Kidney (tissue), 14 donors: ENCODE data around the gene SNX25. TPM values are rescaled to one million over a fixed set of nuclear protein-coding genes. Genes with fewer than 3 reads are reported as not detected.
A peak's percentile ranks its signal among the peaks of the same experiment; 100 is the strongest.

ENCODE experiments used
- DNase-seq, 5 donors: peaks; one replicate each; pipeline ENCODE4 v3.0.0-alpha.2; 2013 to 2020
- FAIRE-seq: peaks from 2 replicates; lab custom pipeline; 2012; peaks lifted over from hg19 to GRCh38; lab: Jason Lieb, UNC
- H3K27ac ChIP-seq, 2 donors: one replicate each; pipeline ENCODE4 v1.7.0; 2013; ENCODE audit warnings: low read depth in 2 of 2, low read length in 2 of 2, inconsistent platforms in 1 of 2
- H3K27me3 ChIP-seq: one replicate; pipeline ENCODE4 v1.7.1; 2013; ENCODE audit warnings: low read length, inconsistent platforms; ENCODE audit not compliant: control insufficient read depth, insufficient read depth
- H3K36me3 ChIP-seq, 3 donors: one replicate each; pipeline versions ENCODE4 v1.7.0 to v1.7.1; 2013; ENCODE audit warnings: low read length in 3 of 3, control low read depth in 1 of 3, inconsistent platforms in 1 of 3; ENCODE audit not compliant: insufficient read depth in 3 of 3, control insufficient read depth in 2 of 3
- H3K4me1 ChIP-seq, 3 donors: one replicate each; pipeline versions ENCODE4 v1.7.0 to v1.7.1; 2013; ENCODE audit warnings: low read length in 3 of 3, inconsistent platforms in 1 of 3, low read depth in 1 of 3; ENCODE audit not compliant: control insufficient read depth in 2 of 3, insufficient read depth in 2 of 3
- H3K4me3 ChIP-seq, 3 donors: one replicate each; pipeline versions ENCODE4 v1.7.0 to v1.8.1; 2013; ENCODE audit warnings: low read length in 3 of 3, control low read depth in 1 of 3, inconsistent platforms in 1 of 3
- H3K9ac ChIP-seq, 3 donors: one replicate each; pipeline versions ENCODE4 v1.7.0 to v1.7.1; 2013; ENCODE audit warnings: low read length in 3 of 3, control low read depth in 1 of 3, inconsistent platforms in 1 of 3
- H3K9me3 ChIP-seq, 3 donors: one replicate each; pipeline versions ENCODE4 v1.7.0 to v1.7.1; 2013; ENCODE audit warnings: low read length in 3 of 3, control low read depth in 1 of 3, inconsistent platforms in 1 of 3; ENCODE audit not compliant: control insufficient read depth in 2 of 3, insufficient read depth in 1 of 3
- intact Hi-C: fragments of 100-400 bp; cut with DNase I; formaldehyde crosslinking; loops from one replicate; pipeline ENCODE4 v1.11.1; 2022
- polyA plus RNA-seq: library from polyadenylated mRNA; stranded (reverse); fragments of 350-450 nt; fragmentation: Illumina TruSeq; extraction: RNeasy Lipid Tissue Mini Kit (QIAGEN cat#74804); gene quantifications from one replicate; pipeline ENCODE4 v1.2.3, GENCODE V29; 2014; ENCODE audit warnings: low read depth, low replicate concordance; ENCODE audit not compliant: insufficient read depth
- total RNA-seq: library from RNA; stranded (reverse); fragmentation: NEBNext Ultra II Directional; extraction: Animal tissue kit (Norgen Biotek cat#: 25700); gene quantifications from one replicate; pipeline ENCODE4 v1.2.1, GENCODE V29; 2021
- TF ChIP-seq, protein P1 (sequence below): IDR thresholded peaks from 3 replicates; pipeline ENCODE4 v1.5.1; 2012; ENCODE audit warnings: mild to moderate bottlenecking, moderate library complexity, borderline replicate concordance; ENCODE audit not compliant: insufficient read depth; ENCODE audit errors: extremely low read depth
- donor health status: control.
- donor health status: control.
- donor health status: control.
- donor health status: control.
- donor health status: control.
- donor health status: DM: yes; HTN: yes; CAD: no.
- donor health status: Normal renal cell carcinoma (clear cell type).

Gene SNX25
- total and polyA plus RNA-seq, 2 donors from 2014 or later: 8.9 to 19.4 TPM

DNA sequence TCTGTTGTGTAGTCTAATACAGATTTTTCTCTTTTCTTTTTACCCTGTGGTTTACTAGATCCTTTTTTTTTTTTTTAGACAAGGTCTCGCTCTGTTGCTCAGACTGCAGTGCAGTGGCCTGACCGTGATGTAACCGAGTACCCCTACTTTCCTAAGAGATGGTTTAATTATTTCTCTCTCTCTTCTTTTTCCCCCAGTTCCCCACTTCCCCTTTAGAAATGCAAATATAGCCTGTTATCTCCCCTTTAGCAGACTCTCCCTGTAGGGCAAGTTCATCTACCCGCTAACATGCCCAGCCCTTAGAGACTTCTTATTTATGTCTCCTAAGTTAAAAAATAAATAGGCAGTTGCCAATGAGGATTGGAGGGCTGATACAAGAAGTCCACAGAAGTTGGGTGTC is 4.5 kb downstream of the SNX25 start:
- no peaks in the 10 kb centered on the region for H3K36me3 ChIP-seq
- TF ChIP-seq, protein P1, sequence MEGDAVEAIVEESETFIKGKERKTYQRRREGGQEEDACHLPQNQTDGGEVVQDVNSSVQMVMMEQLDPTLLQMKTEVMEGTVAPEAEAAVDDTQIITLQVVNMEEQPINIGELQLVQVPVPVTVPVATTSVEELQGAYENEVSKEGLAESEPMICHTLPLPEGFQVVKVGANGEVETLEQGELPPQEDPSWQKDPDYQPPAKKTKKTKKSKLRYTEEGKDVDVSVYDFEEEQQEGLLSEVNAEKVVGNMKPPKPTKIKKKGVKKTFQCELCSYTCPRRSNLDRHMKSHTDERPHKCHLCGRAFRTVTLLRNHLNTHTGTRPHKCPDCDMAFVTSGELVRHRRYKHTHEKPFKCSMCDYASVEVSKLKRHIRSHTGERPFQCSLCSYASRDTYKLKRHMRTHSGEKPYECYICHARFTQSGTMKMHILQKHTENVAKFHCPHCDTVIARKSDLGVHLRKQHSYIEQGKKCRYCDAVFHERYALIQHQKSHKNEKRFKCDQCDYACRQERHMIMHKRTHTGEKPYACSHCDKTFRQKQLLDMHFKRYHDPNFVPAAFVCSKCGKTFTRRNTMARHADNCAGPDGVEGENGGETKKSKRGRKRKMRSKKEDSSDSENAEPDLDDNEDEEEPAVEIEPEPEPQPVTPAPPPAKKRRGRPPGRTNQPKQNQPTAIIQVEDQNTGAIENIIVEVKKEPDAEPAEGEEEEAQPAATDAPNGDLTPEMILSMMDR: no peak
- DNase-seq: no peak
- intact Hi-C loops: no loop called here
- no peak for FAIRE-seq
- H3K4me3 ChIP-seq: no peak overlapping the region
- H3K9ac ChIP-seq: no peak overlapping the region
- H3K27me3 ChIP-seq: no peaks in the 10 kb centered on the region
- peaks cover 0 to 6% (median 0%) of the 10 kb centered on the region in 3 donors for H3K4me1 ChIP-seq
- H3K9me3 ChIP-seq: no peaks in the 10 kb centered on the region
- no peak overlapping the region for H3K27ac ChIP-seq

DNA sequence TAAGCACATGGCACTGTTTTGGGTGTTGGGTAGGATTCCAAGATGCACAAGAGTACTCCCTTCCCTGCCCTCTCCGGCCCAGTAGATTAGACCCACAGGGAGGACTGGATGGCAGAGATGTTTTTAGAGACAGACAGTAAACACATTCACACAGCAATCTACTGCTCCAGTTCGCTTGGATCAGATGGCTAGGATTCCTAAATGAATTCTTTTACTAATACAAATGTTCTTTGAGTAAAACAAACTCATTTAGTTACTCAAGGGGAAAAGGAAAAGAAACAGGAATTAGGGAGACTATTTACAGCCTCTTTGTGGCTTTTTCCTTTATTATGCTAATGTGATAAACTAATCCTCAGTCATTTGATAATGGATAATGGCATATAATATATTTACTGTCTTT is 5.9 kb downstream of the SNX25 start:
- Histone ChIP-seq H3K36me3 (no peaks in the 10 kb centered on the region), H3K27me3 (no peaks in the 10 kb centered on the region)
- intact Hi-C loops: no loop called here

DNA sequence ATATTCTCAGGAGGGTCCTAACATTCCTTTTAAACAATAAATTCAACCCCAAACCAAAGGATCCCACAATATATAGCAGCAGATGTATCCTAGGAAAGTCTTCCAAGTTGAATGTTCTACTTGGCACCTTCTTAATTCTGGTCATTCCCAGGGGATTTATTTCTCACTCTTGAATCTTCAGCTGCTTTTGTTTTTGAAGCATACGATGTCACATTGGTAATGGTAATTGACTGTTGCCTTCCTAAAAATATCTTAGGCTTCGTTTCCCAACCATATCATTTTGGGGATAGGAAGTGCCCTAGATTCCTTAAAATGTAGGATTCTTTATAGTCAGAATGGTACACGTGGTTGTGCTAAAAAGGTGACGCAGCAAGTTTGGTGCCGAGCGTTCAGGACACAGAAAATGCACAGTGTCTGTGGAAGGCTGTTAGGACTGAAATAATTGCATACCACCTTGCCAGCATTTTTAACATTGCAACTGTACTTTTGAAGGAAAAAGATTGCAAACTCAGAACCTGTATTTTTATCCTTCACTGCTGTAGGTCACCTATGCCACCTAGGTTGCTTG is 8.1 kb downstream of the SNX25 start:
- H3K27me3 ChIP-seq: no peaks in the 10 kb centered on the region
- H3K4me3 ChIP-seq: no peak overlapping the region
- FAIRE-seq (no peak), DNase-seq (no peak)
- no peak overlapping the region for H3K9ac ChIP-seq
- no peaks in the 10 kb centered on the region for H3K9me3 ChIP-seq
- H3K4me1 ChIP-seq: peaks cover 0 to 2% (median 0%) of the 10 kb centered on the region in 3 donors
- no peaks in the 10 kb centered on the region for H3K36me3 ChIP-seq
- TF ChIP-seq, protein P1: no peak
- no peak overlapping the region for H3K27ac ChIP-seq
- intact Hi-C loops: no loop called here

More for the DNA sequence above, 5.9 kb downstream of the SNX25 start:
- Histone ChIP-seq H3K4me3 (no peak overlapping the region), H3K9ac (no peak overlapping the region), H3K9me3 (no peaks in the 10 kb centered on the region), H3K27ac (no peak overlapping the region), H3K4me1 (peaks cover 0 to 5% (median 0%) of the 10 kb centered on the region in 3 donors)
- DNase-seq (peak in 1 of 5 donors; percentile 39), FAIRE-seq (no peak)
- TF ChIP-seq, protein P1: no peak

DNA sequence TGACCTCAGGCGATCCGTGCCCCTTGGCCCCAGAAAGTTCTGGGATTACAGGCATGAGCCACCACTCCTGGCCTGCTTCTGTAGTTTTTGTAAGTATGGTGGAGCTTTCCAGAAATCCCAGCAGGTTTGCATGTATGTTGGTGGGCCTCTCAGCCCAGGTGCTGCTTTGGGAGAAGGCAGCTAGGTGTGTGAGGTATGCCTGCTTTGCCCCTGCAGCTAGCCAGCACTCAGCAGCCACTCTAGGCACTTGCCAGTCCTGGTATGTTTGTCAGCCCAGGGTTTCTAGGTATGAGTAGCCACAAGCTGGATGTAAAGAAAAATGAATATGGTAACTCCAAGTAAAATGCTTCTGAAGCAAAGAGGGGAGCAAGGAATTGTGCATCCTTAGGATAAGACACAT is 8.9 kb downstream of the SNX25 start:
- no peak for FAIRE-seq
- no peak for DNase-seq
- TF ChIP-seq, protein P1: no peak
- no peak overlapping the region for H3K27ac ChIP-seq
- no peaks in the 10 kb centered on the region for H3K9me3 ChIP-seq
- H3K36me3 ChIP-seq: no peaks in the 10 kb centered on the region
- H3K4me1 ChIP-seq: peaks cover 0 to 2% (median 0%) of the 10 kb centered on the region in 3 donors
- H3K4me3 ChIP-seq: no peak overlapping the region
- intact Hi-C loops: no loop called here
- no peak overlapping the region for H3K9ac ChIP-seq
- H3K27me3 ChIP-seq: no peaks in the 10 kb centered on the region
